Measurements from ENCODE around the gene SMARCC1. TPM values are rescaled to one million over a fixed set of nuclear protein-coding genes. Genes with fewer than 3 reads are reported as not detected.

SMARCC1 gene
- total RNA-seq, 2 donors from 2014 or later = 49.9 to 58.7 TPM

GRCh38 chr3:47716656-47717055 lies 65.0 kb downstream of the SMARCC1 start:
- no peak for TF ChIP-seq POLR2A (IDR thresholded peaks at IDR 0.05)
- no peak for TF ChIP-seq POLR2AphosphoS5 (IDR thresholded peaks at IDR 0.05)
- no peak for TF ChIP-seq CTCF (IDR thresholded peaks at IDR 0.05)
- WGBS = 61% methylated on average over 1 of the region's 1 CpG
- H3K4me3 ChIP-seq = no peak overlapping the region
- H3K27ac ChIP-seq = no peak overlapping the region
- peaks cover 0 to 8% of the 10 kb centered on the region in 2 donors for H3K36me3 ChIP-seq
- H3K9me3 ChIP-seq = no peaks in the 10 kb centered on the region
- H3K4me1 ChIP-seq (replicated peaks) = no peaks in the 10 kb centered on the region
- DNase-seq (ENCODE audit: low spot score) = no peak
- no peaks in the 10 kb centered on the region for H3K27me3 ChIP-seq (replicated peaks; ENCODE audit: insufficient read depth)
- intact Hi-C loops (cut with DNase I) = no loop called here

- intact Hi-C loops (cut with DNase I) = no loop called here
Measured at GRCh38 chr3:47715928-47716327, 65.8 kb downstream of the SMARCC1 start.

GRCh38 chr3:47714606-47715005 lies 67.1 kb downstream of the SMARCC1 start:
- Histone ChIP-seq H3K27ac (no peak overlapping the region), H3K36me3 (peaks cover 0 to 2% of the 10 kb centered on the region in 2 donors), H3K4me1 (replicated peaks) (no peaks in the 10 kb centered on the region), H3K27me3 (replicated peaks; ENCODE audit: insufficient read depth) (no peaks in the 10 kb centered on the region), H3K9me3 (no peaks in the 10 kb centered on the region), H3K4me3 (no peak overlapping the region)
- no peak for DNase-seq (ENCODE audit: low spot score)
- 91% methylated on average over 6 of the region's 6 CpGs for WGBS
- no peak for TF ChIP-seq POLR2AphosphoS5 (IDR thresholded peaks at IDR 0.05)
- no peak for TF ChIP-seq POLR2A (IDR thresholded peaks at IDR 0.05)
- TF ChIP-seq CTCF (IDR thresholded peaks at IDR 0.05) = no peak
- intact Hi-C loops (cut with DNase I) = no loop called here

More at GRCh38 chr3:47715928-47716327, 65.8 kb downstream of the SMARCC1 start:
- H3K4me3 ChIP-seq = no peak overlapping the region
- 90% methylated on average over 4 of the region's 4 CpGs for WGBS
- peaks cover 0 to 8% of the 10 kb centered on the region in 2 donors for H3K36me3 ChIP-seq
- H3K27ac ChIP-seq = no peak overlapping the region
- no peaks in the 10 kb centered on the region for H3K9me3 ChIP-seq
- TF ChIP-seq POLR2A (IDR thresholded peaks at IDR 0.05) = no peak
- TF ChIP-seq CTCF (IDR thresholded peaks at IDR 0.05) = no peak
- TF ChIP-seq POLR2AphosphoS5 (IDR thresholded peaks at IDR 0.05) = no peak
- DNase-seq (ENCODE audit: low spot score) = no peak
- no peaks in the 10 kb centered on the region for H3K27me3 ChIP-seq (replicated peaks; ENCODE audit: insufficient read depth)
- no peaks in the 10 kb centered on the region for H3K4me1 ChIP-seq (replicated peaks)

- no peak for TF ChIP-seq CTCF (IDR thresholded peaks at IDR 0.05)
- TF ChIP-seq POLR2AphosphoS5 (IDR thresholded peaks at IDR 0.05) = no peak
- TF ChIP-seq POLR2A (IDR thresholded peaks at IDR 0.05) = no peak
- intact Hi-C loops (cut with DNase I) = no loop called here
- Histone ChIP-seq H3K36me3 (no peaks in the 10 kb centered on the region), H3K27me3 (replicated peaks; ENCODE audit: insufficient read depth) (no peaks in the 10 kb centered on the region), H3K4me3 (no peak overlapping the region), H3K9me3 (no peaks in the 10 kb centered on the region), H3K4me1 (replicated peaks) (no peaks in the 10 kb centered on the region), H3K27ac (no peak overlapping the region)
- WGBS = 95% methylated on average over 2 of the region's 2 CpGs
- no peak for DNase-seq (ENCODE audit: low spot score)
Measured at GRCh38 chr3:47713655-47714054, 68.0 kb downstream of the SMARCC1 start.

- no peaks in the 10 kb centered on the region for H3K9me3 ChIP-seq
Measured at GRCh38 chr3:47712398-47712797, 69.3 kb downstream of the SMARCC1 start.

More at GRCh38 chr3:47712398-47712797, 69.3 kb downstream of the SMARCC1 start:
- Histone ChIP-seq H3K36me3 (no peaks in the 10 kb centered on the region), H3K4me1 (replicated peaks) (no peaks in the 10 kb centered on the region), H3K27me3 (replicated peaks; ENCODE audit: insufficient read depth) (no peaks in the 10 kb centered on the region), H3K27ac (no peak overlapping the region), H3K4me3 (no peak overlapping the region)
- TF ChIP-seq POLR2A (IDR thresholded peaks at IDR 0.05) (no peak), POLR2AphosphoS5 (IDR thresholded peaks at IDR 0.05) (no peak)
- DNase-seq (ENCODE audit: low spot score) = no peak
- intact Hi-C loops (cut with DNase I) = no loop called here
- WGBS = 76% methylated on average over 2 of the region's 2 CpGs
